HepG2 (cell line): ENCODE measurements around the gene TNPO3. TPM values are rescaled to one million over a fixed set of nuclear protein-coding genes. Genes with fewer than 3 reads are reported as not detected.

Source experiments
- AFF4 ChIP-seq: sonication (generic); formaldehyde crosslinking; IDR thresholded peaks from 2 replicates; pipeline ENCODE4 v1.4.0; 2020; ENCODE audit warnings: missing genetic modification reagents
- ATF4 ChIP-seq, 2 experiments: fragments of 450-650 bp in 1 of 2; sonication (generic) in 1 of 2; formaldehyde crosslinking; IDR thresholded peaks; 2 replicates each; pipeline versions ENCODE4 v1.5.0 to v1.8.0; 2020 to 2022; ENCODE audit warnings: mild to moderate bottlenecking in 1 of 2, missing genetic modification reagents in 1 of 2
- ATF6 ChIP-seq: sonication (generic); formaldehyde crosslinking; conservative IDR thresholded peaks from 2 replicates; pipeline ENCODE4 v1.4.0; 2020; ENCODE audit warnings: missing genetic modification reagents
- CCAR2 ChIP-seq: fragments of 200-400 bp; formaldehyde crosslinking; optimal IDR thresholded peaks from 2 replicates; pipeline ENCODE3; 2018; ENCODE audit warnings: low read depth, mild to moderate bottlenecking, low read length, moderate library complexity
- E2F1 ChIP-seq: sonication (generic); formaldehyde crosslinking; IDR thresholded peaks from 2 replicates; pipeline ENCODE4 v1.5.0; 2020; ENCODE audit warnings: missing genetic modification reagents
- FOXO1 ChIP-seq: sonication (generic); formaldehyde crosslinking; IDR thresholded peaks from 2 replicates; pipeline ENCODE4 v1.4.0; 2020; ENCODE audit warnings: missing genetic modification reagents
- MEIS2 ChIP-seq: sonication (generic); formaldehyde crosslinking; IDR thresholded peaks from 2 replicates; pipeline ENCODE4 v1.9.0; 2021; ENCODE audit warnings: mild to moderate bottlenecking, missing genetic modification reagents
- POGK ChIP-seq: sonication (generic); formaldehyde crosslinking; conservative IDR thresholded peaks from 2 replicates; pipeline ENCODE4 v1.8.0; 2022; ENCODE audit warnings: mild to moderate bottlenecking, moderate library complexity, missing genetic modification reagents
- RAD51 ChIP-seq: fragments of 450-650 bp; IDR thresholded peaks from 2 replicates; pipeline ENCODE4 v1.6.1; 2016; ENCODE audit warnings: borderline replicate concordance
- ZBTB10 ChIP-seq: sonication (generic); formaldehyde crosslinking; IDR thresholded peaks from 2 replicates; pipeline ENCODE4 v1.4.0; 2020; ENCODE audit warnings: missing genetic modification reagents, borderline replicate concordance
- ZNF282 ChIP-seq: fragments of 450-650 bp; IDR thresholded peaks from 2 replicates; pipeline ENCODE4 v1.6.1; 2018; ENCODE audit not compliant: partially characterized antibody
- ZNF562 ChIP-seq: sonication (generic); formaldehyde crosslinking; IDR thresholded peaks from 2 replicates; pipeline ENCODE4 v1.8.0; 2022; ENCODE audit warnings: missing genetic modification reagents, borderline replicate concordance
- ZNF879 ChIP-seq: sonication (generic); formaldehyde crosslinking; IDR thresholded peaks from 2 replicates; pipeline ENCODE4 v1.8.1; 2023; ENCODE audit warnings: missing genetic modification reagents
- polyA plus RNA-seq, 8 experiments: library from polyadenylated mRNA; depleted of rRNA in 3 of 8; stranded (reverse) in 7 of 8; unstranded in 1 of 8; fragments of >200 nt; fragmentation: Illumina TruSeq in 4 of 8; extraction: Trizol in 4 of 8; gene quantifications; 2 replicates each; pipeline versions ENCODE4 v1.2.1 to v1.2.3, GENCODE V29; 2011 to 2016; ENCODE audit warnings: low read depth in 4 of 8, missing spikeins in 1 of 8, mixed read lengths in 1 of 8; ENCODE audit not compliant: insufficient read depth in 1 of 8
- total RNA-seq, 5 experiments: library from RNA; depleted of rRNA; stranded (reverse); fragments of >200 nt; fragmentation: Illumina TruSeq; extraction: Trizol; gene quantifications; 2 replicates each; pipeline ENCODE4 v1.2.3, GENCODE V29; 2016; ENCODE audit warnings: low read depth in 1 of 5

The TNPO3 gene
- total and polyA plus RNA-seq, 2 of the 13 experiments (the other 11 are each of a cell fraction or from before 2014, with no cell fraction given) = 23.8 to 44.6 TPM

- 0 out of 2 replicates have a peak, but pooled peaks have one; percentile 54 for TF ChIP-seq ATF6 (CRISPR knock-in tag)
- peak in 1 of 2 experiments; percentile 18; a peak in 1 of 4 replicates for TF ChIP-seq ATF4 (CRISPR knock-in tag; IDR thresholded peaks at IDR 0.05)
- peak; percentile 45 for TF ChIP-seq CCAR2
- no peak; the same call in 1 of the 2 replicates for TF ChIP-seq MEIS2 (CRISPR knock-in tag)
- no peak for TF ChIP-seq FOXO1 (CRISPR knock-in tag)
- peak; percentile 43; the same call in 1 of the 2 replicates for TF ChIP-seq E2F1 (CRISPR knock-in tag)
- no peak for TF ChIP-seq ZNF282
- TF ChIP-seq AFF4 (CRISPR knock-in tag) = no peak
- TF ChIP-seq POGK (CRISPR knock-in tag) = peak; percentile 26; the same call in 1 of the 2 replicates
- TF ChIP-seq RAD51 = no peak
- TF ChIP-seq ZNF879 = 0 out of 2 replicates have a peak, but pooled peaks have one; percentile 86
- TF ChIP-seq ZBTB10 = no peak
- no peak for TF ChIP-seq ZNF562 (CRISPR knock-in tag)
These were observed at the start of gene TNPO3 (continued) for GRCh38 chr7:129054438-129055293.
